ENCODE measurements around the gene FZD2.
"Not testable (repeated sequence)": the region's sequence is repeated elsewhere in the genome, so short reads cannot be mapped to it uniquely, and the experiment has no call there.

The FZD2 gene

GRCh38 chr17:44587339-44587738 is 30.1 kb downstream of the FZD2 start:
- FAIRE-seq = no peak
- TF ChIP-seq, protein P1, sequence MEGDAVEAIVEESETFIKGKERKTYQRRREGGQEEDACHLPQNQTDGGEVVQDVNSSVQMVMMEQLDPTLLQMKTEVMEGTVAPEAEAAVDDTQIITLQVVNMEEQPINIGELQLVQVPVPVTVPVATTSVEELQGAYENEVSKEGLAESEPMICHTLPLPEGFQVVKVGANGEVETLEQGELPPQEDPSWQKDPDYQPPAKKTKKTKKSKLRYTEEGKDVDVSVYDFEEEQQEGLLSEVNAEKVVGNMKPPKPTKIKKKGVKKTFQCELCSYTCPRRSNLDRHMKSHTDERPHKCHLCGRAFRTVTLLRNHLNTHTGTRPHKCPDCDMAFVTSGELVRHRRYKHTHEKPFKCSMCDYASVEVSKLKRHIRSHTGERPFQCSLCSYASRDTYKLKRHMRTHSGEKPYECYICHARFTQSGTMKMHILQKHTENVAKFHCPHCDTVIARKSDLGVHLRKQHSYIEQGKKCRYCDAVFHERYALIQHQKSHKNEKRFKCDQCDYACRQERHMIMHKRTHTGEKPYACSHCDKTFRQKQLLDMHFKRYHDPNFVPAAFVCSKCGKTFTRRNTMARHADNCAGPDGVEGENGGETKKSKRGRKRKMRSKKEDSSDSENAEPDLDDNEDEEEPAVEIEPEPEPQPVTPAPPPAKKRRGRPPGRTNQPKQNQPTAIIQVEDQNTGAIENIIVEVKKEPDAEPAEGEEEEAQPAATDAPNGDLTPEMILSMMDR (IDR thresholded peaks at IDR 0.05; ENCODE audit: insufficient read depth, missing control alignments) = no peak
- DNase-seq (ENCODE audit: insufficient read length, low spot score) = no peak

- DNase-seq (ENCODE audit: insufficient read length, low spot score) (no peak), FAIRE-seq (no peak)
- TF ChIP-seq, protein P1 (IDR thresholded peaks at IDR 0.05; ENCODE audit: insufficient read depth, missing control alignments) = no peak
Measured at GRCh38 chr17:44589316-44590071, 32.2 kb downstream of the FZD2 start.

GRCh38 chr17:44590072-44590462 is 32.8 kb downstream of the FZD2 start:
- DNase-seq (ENCODE audit: insufficient read length, low spot score); FAIRE-seq: not testable (repeated sequence)

- DNase-seq (ENCODE audit: insufficient read length, low spot score); FAIRE-seq: not testable (repeated sequence)
Measured at GRCh38 chr17:44590762-44591161, 33.5 kb downstream of the FZD2 start.

DNA sequence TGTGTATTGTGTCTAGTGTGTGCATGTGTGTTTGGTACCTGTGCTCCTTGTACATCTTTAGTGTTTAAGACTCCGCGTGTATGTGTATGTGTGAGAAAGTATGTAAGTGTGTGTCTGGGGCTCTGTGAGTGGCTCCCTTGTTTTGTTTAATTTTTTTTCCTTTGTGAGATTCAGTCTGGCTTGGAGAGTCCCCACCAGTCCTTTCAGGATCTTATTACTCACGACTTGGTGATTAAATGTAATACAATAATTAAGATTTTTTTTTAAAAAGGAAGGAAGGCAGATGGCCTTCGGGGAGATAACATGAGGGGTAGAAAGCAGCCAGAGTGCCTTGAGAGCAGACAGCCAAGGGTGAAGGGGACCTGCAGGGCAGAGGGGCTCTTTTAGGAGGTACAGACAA is 33.9 kb downstream of the FZD2 start:
- DNase-seq (ENCODE audit: insufficient read length, low spot score) = no peak
- TF ChIP-seq, protein P1 (IDR thresholded peaks at IDR 0.05; ENCODE audit: insufficient read depth, missing control alignments) = no peak
- no peak for FAIRE-seq

DNA sequence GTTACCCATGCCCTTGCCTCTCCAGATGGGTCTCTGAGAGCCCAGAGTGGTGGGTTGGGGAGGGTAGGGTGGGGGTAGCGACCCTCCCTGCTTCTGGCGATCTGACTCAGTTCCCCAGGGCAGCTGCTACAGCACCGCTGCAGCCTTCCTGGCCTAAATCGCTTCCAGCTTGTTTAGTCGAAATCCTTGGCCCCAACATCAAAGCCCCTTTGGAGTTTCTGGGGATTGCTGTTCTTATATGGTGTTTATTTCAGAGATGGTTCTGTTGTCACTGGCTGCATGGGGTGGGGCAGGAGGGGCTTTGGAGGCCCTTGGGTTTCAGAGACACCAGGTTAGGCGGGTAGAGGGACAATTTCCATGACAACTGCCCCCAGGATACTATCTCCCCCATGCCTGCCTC is 35.9 kb downstream of the FZD2 start:
- no peak for DNase-seq (ENCODE audit: insufficient read length, low spot score)
- FAIRE-seq = no peak

GRCh38 chr17:44595216-44595775 is 38.0 kb downstream of the FZD2 start:
- TF ChIP-seq, protein P1 (IDR thresholded peaks at IDR 0.05; ENCODE audit: insufficient read depth, missing control alignments) = no peak
- DNase-seq (ENCODE audit: insufficient read length, low spot score) (no peak), FAIRE-seq (no peak)

More for the DNA sequence above, 35.9 kb downstream of the FZD2 start:
- TF ChIP-seq, protein P1 (IDR thresholded peaks at IDR 0.05; ENCODE audit: insufficient read depth, missing control alignments) = no peak

GRCh38 chr17:44598329-44598728 is 41.0 kb downstream of the FZD2 start:
- DNase-seq (ENCODE audit: insufficient read length, low spot score) (no peak), FAIRE-seq (no peak)
- TF ChIP-seq, protein P1 (IDR thresholded peaks at IDR 0.05; ENCODE audit: insufficient read depth, missing control alignments) = no peak

All from D721Med (cell line).